HEK293 (cell line): ENCODE results near the gene CCDC12.

Experiments used
- OSR2 ChIP-seq: fragments of 450-650 bp; formaldehyde crosslinking; IDR thresholded peaks from 2 replicates; pipeline ENCODE4 v1.5.1; 2016; ENCODE audit warnings: missing biosample characterization, missing genetic modification characterization
- ZBTB1 ChIP-seq: fragments of 450-650 bp; formaldehyde crosslinking; IDR thresholded peaks from 2 replicates; pipeline ENCODE4 v1.5.1; 2016; ENCODE audit warnings: missing biosample characterization, missing genetic modification characterization
- ZEB2 ChIP-seq: fragments of 450-650 bp; formaldehyde crosslinking; IDR thresholded peaks from 2 replicates; pipeline ENCODE4 v1.5.1; 2016; ENCODE audit warnings: missing biosample characterization, missing genetic modification characterization
- ZNF24 ChIP-seq: fragments of 450-650 bp; formaldehyde crosslinking; IDR thresholded peaks from 2 replicates; pipeline ENCODE4 v1.5.1; 2016; ENCODE audit warnings: missing biosample characterization, missing genetic modification characterization
- ZNF274 ChIP-seq, 2 experiments: fragments of 200-500 bp in 1 of 2; fragments of 450-650 bp in 1 of 2; sonication (Bioruptor generic) in 1 of 2; formaldehyde crosslinking in 1 of 2; IDR thresholded peaks; 2 replicates each; pipeline versions ENCODE4 v1.5.1 to v1.6.1; 2014 to 2016; ENCODE audit warnings: borderline replicate concordance in 1 of 2, inconsistent platforms in 1 of 2, low read length in 1 of 2, missing biosample characterization in 1 of 2, missing genetic modification characterization in 1 of 2
- ZNF585B ChIP-seq: fragments of 450-650 bp; formaldehyde crosslinking; IDR thresholded peaks from 2 replicates; pipeline ENCODE4 v1.5.1; 2016; ENCODE audit warnings: missing biosample characterization, missing genetic modification characterization
- ZNF660 ChIP-seq: fragments of 450-650 bp; IDR thresholded peaks from 2 replicates; pipeline ENCODE4 v1.5.1; 2018; ENCODE audit warnings: missing biosample characterization, mild to moderate bottlenecking, missing genetic modification characterization
- ZNF747 ChIP-seq: fragments of 450-650 bp; formaldehyde crosslinking; IDR thresholded peaks from 2 replicates; pipeline ENCODE4 v1.5.1; 2016; ENCODE audit warnings: missing biosample characterization, missing genetic modification characterization
- ZNF768 ChIP-seq: fragments of 450-650 bp; formaldehyde crosslinking; IDR thresholded peaks from 2 replicates; pipeline ENCODE4 v1.5.1; 2018; ENCODE audit warnings: missing biosample characterization, mild to moderate bottlenecking, missing genetic modification characterization
- TF ChIP-seq, protein P1 (sequence below): fragments of 450-650 bp; formaldehyde crosslinking; IDR thresholded peaks from 2 replicates; pipeline ENCODE4 v1.5.1; 2016; ENCODE audit warnings: missing biosample characterization, missing genetic modification characterization
- TF ChIP-seq, protein P2 (sequence below): IDR thresholded peaks from 2 replicates; pipeline ENCODE4 v1.6.1; 2011; ENCODE audit warnings: mild to moderate bottlenecking, low read depth, low read length, borderline replicate concordance
- TF ChIP-seq, protein P3 (sequence below): fragments of 450-650 bp; formaldehyde crosslinking; IDR thresholded peaks from 2 replicates; pipeline ENCODE4 v1.5.1; 2016; ENCODE audit warnings: missing biosample characterization, missing genetic modification characterization

- no peak for TF ChIP-seq ZNF660 (tag by site-specific recombination)
- TF ChIP-seq ZBTB1, result no peak
- TF ChIP-seq, protein P1, sequence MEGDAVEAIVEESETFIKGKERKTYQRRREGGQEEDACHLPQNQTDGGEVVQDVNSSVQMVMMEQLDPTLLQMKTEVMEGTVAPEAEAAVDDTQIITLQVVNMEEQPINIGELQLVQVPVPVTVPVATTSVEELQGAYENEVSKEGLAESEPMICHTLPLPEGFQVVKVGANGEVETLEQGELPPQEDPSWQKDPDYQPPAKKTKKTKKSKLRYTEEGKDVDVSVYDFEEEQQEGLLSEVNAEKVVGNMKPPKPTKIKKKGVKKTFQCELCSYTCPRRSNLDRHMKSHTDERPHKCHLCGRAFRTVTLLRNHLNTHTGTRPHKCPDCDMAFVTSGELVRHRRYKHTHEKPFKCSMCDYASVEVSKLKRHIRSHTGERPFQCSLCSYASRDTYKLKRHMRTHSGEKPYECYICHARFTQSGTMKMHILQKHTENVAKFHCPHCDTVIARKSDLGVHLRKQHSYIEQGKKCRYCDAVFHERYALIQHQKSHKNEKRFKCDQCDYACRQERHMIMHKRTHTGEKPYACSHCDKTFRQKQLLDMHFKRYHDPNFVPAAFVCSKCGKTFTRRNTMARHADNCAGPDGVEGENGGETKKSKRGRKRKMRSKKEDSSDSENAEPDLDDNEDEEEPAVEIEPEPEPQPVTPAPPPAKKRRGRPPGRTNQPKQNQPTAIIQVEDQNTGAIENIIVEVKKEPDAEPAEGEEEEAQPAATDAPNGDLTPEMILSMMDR (tag by site-specific recombination), result no peak
- TF ChIP-seq ZNF274 (IDR thresholded peaks at IDR 0.05; ENCODE audit: low read length), result no peak
- TF ChIP-seq ZNF274 (tag by site-specific recombination; IDR thresholded peaks at IDR 0.05; ENCODE audit: borderline replicate concordance), result no peak
- TF ChIP-seq, protein P2, sequence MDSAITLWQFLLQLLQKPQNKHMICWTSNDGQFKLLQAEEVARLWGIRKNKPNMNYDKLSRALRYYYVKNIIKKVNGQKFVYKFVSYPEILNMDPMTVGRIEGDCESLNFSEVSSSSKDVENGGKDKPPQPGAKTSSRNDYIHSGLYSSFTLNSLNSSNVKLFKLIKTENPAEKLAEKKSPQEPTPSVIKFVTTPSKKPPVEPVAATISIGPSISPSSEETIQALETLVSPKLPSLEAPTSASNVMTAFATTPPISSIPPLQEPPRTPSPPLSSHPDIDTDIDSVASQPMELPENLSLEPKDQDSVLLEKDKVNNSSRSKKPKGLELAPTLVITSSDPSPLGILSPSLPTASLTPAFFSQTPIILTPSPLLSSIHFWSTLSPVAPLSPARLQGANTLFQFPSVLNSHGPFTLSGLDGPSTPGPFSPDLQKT, result no peak
- no peak for TF ChIP-seq ZNF24 (tag by site-specific recombination)
- TF ChIP-seq ZNF768 (tag by site-specific recombination), result no peak
- TF ChIP-seq, protein P3, sequence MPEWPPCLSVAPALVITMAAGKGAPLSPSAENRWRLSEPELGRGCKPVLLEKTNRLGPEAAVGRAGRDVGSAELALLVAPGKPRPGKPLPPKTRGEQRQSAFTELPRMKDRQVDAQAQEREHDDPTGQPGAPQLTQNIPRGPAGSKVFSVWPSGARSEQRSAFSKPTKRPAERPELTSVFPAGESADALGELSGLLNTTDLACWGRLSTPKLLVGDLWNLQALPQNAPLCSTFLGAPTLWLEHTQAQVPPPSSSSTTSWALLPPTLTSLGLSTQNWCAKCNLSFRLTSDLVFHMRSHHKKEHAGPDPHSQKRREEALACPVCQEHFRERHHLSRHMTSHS (tag by site-specific recombination), result no peak
- TF ChIP-seq ZNF747 (tag by site-specific recombination), result no peak
- no peak for TF ChIP-seq OSR2 (tag by site-specific recombination)
- no peak for TF ChIP-seq ZEB2
- TF ChIP-seq ZNF585B (tag by site-specific recombination), result no peak
These were observed 33.0 kb downstream of the CCDC12 start for GRCh38 chr3:46943237-46944187.
